WI38 (cell line): ENCODE results near the gene KRT4.

Experiments
- H3K4me3 ChIP-seq: 2 replicates; pipeline ENCODE4 v1.5.1; 2011; ENCODE audit warnings: low read depth, mild to moderate bottlenecking, control low read depth, low read length
- CTCF ChIP-seq: IDR thresholded peaks from 2 replicates; pipeline ENCODE4 v1.5.1; 2012; ENCODE audit warnings: low read depth, mild to moderate bottlenecking, control low read depth, low read length

Gene KRT4

GRCh38 chr12:52824741-52825410, 11.0 kb upstream of the KRT4 start:
- no peak overlapping the region for H3K4me3 ChIP-seq
- TF ChIP-seq CTCF, result no peak

GRCh38 chr12:52823761-52824450, 10.0 kb upstream of the KRT4 start:
- no peak for TF ChIP-seq CTCF
- no peak overlapping the region for H3K4me3 ChIP-seq

GRCh38 chr12:52822771-52823510, 9.0 kb upstream of the KRT4 start:
- TF ChIP-seq CTCF, result no peak
- H3K4me3 ChIP-seq, result no peak overlapping the region

- no peak for TF ChIP-seq CTCF
- no peak overlapping the region for H3K4me3 ChIP-seq
Measured at GRCh38 chr12:52821826-52822660, 8.1 kb upstream of the KRT4 start.

- TF ChIP-seq CTCF, result no peak
- no peak overlapping the region for H3K4me3 ChIP-seq
Measured at GRCh38 chr12:52821071-52821730, 7.3 kb upstream of the KRT4 start.

- no peak overlapping the region for H3K4me3 ChIP-seq
- no peak for TF ChIP-seq CTCF
Measured at GRCh38 chr12:52820521-52820920, 6.6 kb upstream of the KRT4 start.
